Astrocyte (in vitro differentiated cells and primary cell): ENCODE results near the gene ZNF362. TPM values are rescaled to one million over a fixed set of nuclear protein-coding genes. Genes with fewer than 3 reads are reported as not detected.

Experiments
- DNase-seq: peaks from one replicate; pipeline ENCODE4 v3.0.0-alpha.2; 2010; ENCODE audit warnings: low read depth
- FAIRE-seq: peaks from 2 replicates; lab custom pipeline; 2011; peaks lifted over from hg19 to GRCh38; lab: Jason Lieb, UNC
- H2AFZ ChIP-seq: 2 replicates; pipeline ENCODE4 v1.6.0; 2012; ENCODE audit warnings: low read depth, low read length, inconsistent platforms
- H3K27ac ChIP-seq: 2 replicates; pipeline ENCODE4 v1.5.1; 2011; ENCODE audit warnings: low read depth, low read length, inconsistent platforms
- H3K27me3 ChIP-seq: 2 replicates; pipeline ENCODE4 v1.6.0; 2011; ENCODE audit warnings: low read length, inconsistent platforms; ENCODE audit not compliant: insufficient read depth
- H3K36me3 ChIP-seq: 2 replicates; pipeline ENCODE4 v1.5.1; 2011; ENCODE audit warnings: low read length, inconsistent platforms; ENCODE audit not compliant: insufficient read depth
- H3K4me1 ChIP-seq: 2 replicates; pipeline ENCODE4 v1.5.1; 2011; ENCODE audit warnings: low read length, inconsistent platforms; ENCODE audit not compliant: insufficient read depth
- H3K4me2 ChIP-seq: 2 replicates; pipeline ENCODE4 v1.6.0; 2012; ENCODE audit warnings: low read length, inconsistent platforms
- H3K4me3 ChIP-seq: 2 replicates; pipeline ENCODE4 v1.5.1; 2011; ENCODE audit warnings: low read depth, mild to moderate bottlenecking, low read length, inconsistent platforms; ENCODE audit not compliant: insufficient read depth
- H3K79me2 ChIP-seq: 2 replicates; pipeline ENCODE4 v1.6.0; 2012; ENCODE audit warnings: mild to moderate bottlenecking, low read length, inconsistent platforms; ENCODE audit not compliant: insufficient read depth
- H3K9ac ChIP-seq: 2 replicates; pipeline ENCODE4 v1.6.0; 2012; ENCODE audit warnings: mild to moderate bottlenecking, low read length, inconsistent platforms
- H3K9me3 ChIP-seq: 2 replicates; pipeline ENCODE4 v1.5.1; 2012; ENCODE audit warnings: low read depth, mild to moderate bottlenecking, low read length, inconsistent platforms; ENCODE audit not compliant: insufficient read depth
- H4K20me1 ChIP-seq: 2 replicates; pipeline ENCODE4 v1.6.0; 2012; ENCODE audit warnings: low read length, inconsistent platforms; ENCODE audit not compliant: insufficient read depth
- H3K27ac Mint-ChIP-seq: one replicate; pipeline ENCODE4 v1.8.0; 2021; ENCODE audit warnings: mild to moderate bottlenecking, mixed read lengths; ENCODE audit not compliant: unreplicated experiment
- H3K27me3 Mint-ChIP-seq: one replicate; pipeline ENCODE4 v1.8.0; 2021; ENCODE audit warnings: low read depth, mixed read lengths; ENCODE audit not compliant: unreplicated experiment
- H3K36me3 Mint-ChIP-seq: one replicate; pipeline ENCODE4 v1.8.0; 2021; ENCODE audit warnings: low read depth, mixed read lengths; ENCODE audit not compliant: unreplicated experiment
- H3K4me1 Mint-ChIP-seq: one replicate; pipeline ENCODE4 v1.8.0; 2021; ENCODE audit warnings: low read depth, mixed read lengths; ENCODE audit not compliant: unreplicated experiment
- H3K4me3 Mint-ChIP-seq: one replicate; pipeline ENCODE4 v1.8.0; 2021; ENCODE audit warnings: mild to moderate bottlenecking, moderate library complexity, mixed read lengths; ENCODE audit not compliant: unreplicated experiment
- H3K9me3 Mint-ChIP-seq: one replicate; pipeline ENCODE4 v1.8.0; 2021; ENCODE audit warnings: mild to moderate bottlenecking, mixed read lengths; ENCODE audit not compliant: unreplicated experiment
- CTCF ChIP-seq: IDR thresholded peaks from 2 replicates; pipeline ENCODE4 v1.5.1; 2011; ENCODE audit warnings: low read depth, mild to moderate bottlenecking, inconsistent platforms, low read length, moderate library complexity; ENCODE audit not compliant: insufficient read depth
- EZH2 ChIP-seq: IDR thresholded peaks from 2 replicates; pipeline ENCODE4 v1.6.1; 2012; ENCODE audit warnings: mild to moderate bottlenecking, low read length, inconsistent platforms; ENCODE audit not compliant: insufficient read depth
- total RNA-seq: library from RNA; stranded (reverse); gene quantifications from 2 replicates; pipeline ENCODE4 v1.2.1, GENCODE V29; 2021

Gene ZNF362
- total RNA-seq, 1 donor from 2014 or later = 38.7 TPM

GRCh38 chr1:33331444-33332356, 75.4 kb downstream of the ZNF362 start:
- peaks cover 80% of the 10 kb centered on the region for H3K4me1 Mint-ChIP-seq
- H3K4me3 ChIP-seq = no peak overlapping the region
- H3K9ac ChIP-seq = peak overlapping the region; percentile 37
- H3K27me3 Mint-ChIP-seq = no peaks in the 10 kb centered on the region
- H3K79me2 ChIP-seq = peaks cover 87% of the 10 kb centered on the region
- H3K4me1 ChIP-seq = peaks cover 40% of the 10 kb centered on the region
- H3K4me3 Mint-ChIP-seq = peak overlapping the region; percentile 50
- peak overlapping the region; percentile 12 for H3K27ac Mint-ChIP-seq
- H2AFZ ChIP-seq = no peak overlapping the region
- H3K9me3 ChIP-seq = no peaks in the 10 kb centered on the region
- H3K36me3 Mint-ChIP-seq = peaks cover 51% of the 10 kb centered on the region
- no peaks in the 10 kb centered on the region for H3K27me3 ChIP-seq
- peak overlapping the region; percentile 44 for H3K27ac ChIP-seq
- peaks cover 100% of the 10 kb centered on the region for H4K20me1 ChIP-seq
- DNase-seq (no peak), FAIRE-seq (no peak)
- H3K9me3 Mint-ChIP-seq = no peaks in the 10 kb centered on the region
- H3K4me2 ChIP-seq = no peak overlapping the region
- TF ChIP-seq CTCF (no peak), EZH2 (no peak)
- H3K36me3 ChIP-seq = peaks cover 82% of the 10 kb centered on the region

- Mint-ChIP-seq H3K36me3 (peaks cover 51% of the 10 kb centered on the region), H3K4me1 (peaks cover 82% of the 10 kb centered on the region), H3K27ac (no peak overlapping the region), H3K27me3 (no peaks in the 10 kb centered on the region), H3K4me3 (no peak overlapping the region), H3K9me3 (no peaks in the 10 kb centered on the region)
- H3K4me3 ChIP-seq = no peak overlapping the region
- peaks cover 100% of the 10 kb centered on the region for H4K20me1 ChIP-seq
- H3K4me1 ChIP-seq = peaks cover 46% of the 10 kb centered on the region
- H3K36me3 ChIP-seq = peaks cover 79% of the 10 kb centered on the region
- peak; percentile 73 for DNase-seq
- H3K9me3 ChIP-seq = no peaks in the 10 kb centered on the region
- H3K9ac ChIP-seq = peak overlapping the region; percentile 37
- no peak for FAIRE-seq
- no peaks in the 10 kb centered on the region for H3K27me3 ChIP-seq
- H3K27ac ChIP-seq = peak overlapping the region; percentile 44
- no peak overlapping the region for H3K4me2 ChIP-seq
- H2AFZ ChIP-seq = no peak overlapping the region
- no peak for TF ChIP-seq EZH2
- peaks cover 88% of the 10 kb centered on the region for H3K79me2 ChIP-seq
Measured at GRCh38 chr1:33332357-33332789, 76.1 kb downstream of the ZNF362 start.

GRCh38 chr1:33332881-33333280, 76.6 kb downstream of the ZNF362 start:
- no peaks in the 10 kb centered on the region for H3K27me3 ChIP-seq
- no peak overlapping the region for H3K4me2 ChIP-seq
- H3K36me3 ChIP-seq = peaks cover 74% of the 10 kb centered on the region
- H3K9me3 ChIP-seq = no peaks in the 10 kb centered on the region
- H3K9me3 Mint-ChIP-seq = no peaks in the 10 kb centered on the region
- no peaks in the 10 kb centered on the region for H3K27me3 Mint-ChIP-seq
- peaks cover 85% of the 10 kb centered on the region for H3K4me1 Mint-ChIP-seq
- DNase-seq (no peak), FAIRE-seq (no peak)
- no peak overlapping the region for H2AFZ ChIP-seq
- H3K27ac ChIP-seq = peak overlapping the region; percentile 44
- TF ChIP-seq EZH2 (no peak), CTCF (no peak)
- peak overlapping the region; percentile 37 for H3K9ac ChIP-seq
- peaks cover 93% of the 10 kb centered on the region for H3K79me2 ChIP-seq
- H3K4me3 ChIP-seq = no peak overlapping the region
- no peak overlapping the region for H3K4me3 Mint-ChIP-seq
- peaks cover 51% of the 10 kb centered on the region for H3K36me3 Mint-ChIP-seq
- peak overlapping the region; percentile 55 for H3K27ac Mint-ChIP-seq
- H4K20me1 ChIP-seq = peaks cover 100% of the 10 kb centered on the region
- H3K4me1 ChIP-seq = peaks cover 51% of the 10 kb centered on the region
